Placental epithelial cell (primary cell): ENCODE data around the gene TOB2. TPM values are rescaled to one million over a fixed set of nuclear protein-coding genes. Genes with fewer than 3 reads are reported as not detected.

Source experiments
- total RNA-seq: library from RNA; depleted of rRNA; stranded (reverse); fragments of >200 nt; gene quantifications from 2 replicates; pipeline ENCODE4 v1.2.3, GENCODE V29; 2012

TOB2 gene, protein sequence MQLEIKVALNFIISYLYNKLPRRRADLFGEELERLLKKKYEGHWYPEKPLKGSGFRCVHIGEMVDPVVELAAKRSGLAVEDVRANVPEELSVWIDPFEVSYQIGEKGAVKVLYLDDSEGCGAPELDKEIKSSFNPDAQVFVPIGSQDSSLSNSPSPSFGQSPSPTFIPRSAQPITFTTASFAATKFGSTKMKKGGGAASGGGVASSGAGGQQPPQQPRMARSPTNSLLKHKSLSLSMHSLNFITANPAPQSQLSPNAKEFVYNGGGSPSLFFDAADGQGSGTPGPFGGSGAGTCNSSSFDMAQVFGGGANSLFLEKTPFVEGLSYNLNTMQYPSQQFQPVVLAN
- total RNA-seq: 29.8 and 35.4 TPM in 2 replicates

DNA sequence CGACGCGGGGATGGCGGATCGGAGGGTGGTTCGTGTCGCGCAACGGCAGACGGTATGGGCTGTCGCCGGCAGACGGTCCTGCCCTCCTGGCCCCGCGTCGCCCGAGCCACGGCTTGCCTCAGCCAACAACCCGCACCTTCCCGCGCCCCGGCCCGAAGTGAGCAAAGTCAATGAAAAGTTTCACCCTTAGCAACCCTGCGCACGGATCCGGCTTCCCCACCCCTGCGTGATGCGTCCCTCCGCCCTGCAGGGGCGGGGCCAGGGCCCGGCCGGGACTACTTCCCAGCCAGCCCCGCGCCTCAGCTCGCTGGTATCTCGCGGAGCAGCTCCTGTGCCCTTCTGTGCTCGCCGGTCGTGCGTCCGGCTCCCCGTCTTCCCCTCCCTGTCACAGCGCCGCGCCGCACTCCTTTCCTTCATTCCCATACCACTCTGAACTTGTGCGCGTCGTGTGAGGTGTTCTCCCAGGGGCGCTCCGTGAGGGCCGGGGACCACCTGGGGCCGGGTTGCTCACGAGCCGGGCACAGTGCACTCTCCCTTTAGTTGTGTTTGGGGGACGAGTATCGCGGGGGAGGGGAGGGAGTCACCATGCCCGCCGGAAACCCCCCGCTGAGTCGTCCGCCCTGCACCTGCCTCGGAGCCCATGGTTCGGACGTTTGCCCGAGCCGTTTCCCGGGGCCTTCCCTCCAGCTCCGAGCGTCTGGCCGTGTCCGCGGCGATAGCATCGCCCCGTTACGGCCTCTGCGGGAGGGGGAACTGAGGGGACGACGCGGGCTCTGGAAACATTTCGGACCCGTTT lies at the start of gene TOB2:
TOB2 (minus strand) TSS at position 163 of the 796 bp plus-strand sequence. CDS start 9,456 bp downstream, outside the sequence.

DNA sequence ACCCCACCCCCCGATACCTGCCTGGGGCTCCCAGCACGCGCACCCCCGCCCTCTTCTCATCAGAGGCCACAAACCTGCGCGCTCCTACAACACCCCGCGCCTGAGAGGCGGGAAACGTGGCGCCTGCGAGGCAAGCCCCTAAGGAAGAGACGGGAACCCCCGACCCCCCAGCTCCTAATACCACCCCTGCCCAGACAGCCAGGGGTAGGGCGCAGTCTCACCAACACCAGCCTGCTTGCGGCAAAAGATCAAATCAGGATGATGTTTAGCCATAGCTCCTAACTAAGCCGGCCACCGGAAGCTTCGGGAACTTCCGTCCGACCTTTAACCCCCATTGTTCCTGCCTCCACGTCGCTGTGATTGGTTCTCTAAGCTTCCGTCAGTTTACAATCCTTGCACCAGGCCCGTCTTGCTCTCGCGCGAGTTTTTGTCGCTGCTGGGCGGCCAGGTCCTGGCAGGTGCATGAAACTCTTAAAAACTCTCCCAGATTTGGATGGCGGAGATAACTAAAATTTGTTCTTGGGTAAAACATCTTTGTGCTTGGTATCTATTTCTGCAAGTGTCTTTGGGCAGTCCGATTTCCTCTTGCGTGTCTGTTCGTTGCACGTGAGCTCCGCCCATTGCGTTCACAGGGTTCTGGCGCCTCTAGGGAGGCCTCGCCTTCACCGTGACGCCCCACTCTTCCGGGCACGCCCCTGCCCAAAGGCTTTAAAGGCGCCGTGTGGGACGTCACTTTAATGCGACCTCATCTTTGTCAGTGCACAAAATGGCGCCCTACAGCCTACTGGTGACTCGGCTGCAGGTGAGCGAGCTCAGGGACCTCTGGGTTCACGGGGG lies 22.0 kb upstream of the TOB2 start, which contains the start of the genes ACO2 and PHF5A:
ACO2 (plus strand) TSS at position 737 of the 837 bp plus-strand sequence; CDS start at position 767, 30 bp downstream.
PHF5A (minus strand) TSS at position 312 of the 837 bp plus-strand sequence; CDS start at position 273, 39 bp downstream.

Other genes starting within 250 kb of the TOB2 start
- 19.6 and 24.6 TPM in 2 replicates for gene L3MBTL2, start 241.5 kb downstream of the TOB2 start, total RNA-seq
- gene CHADL, start 205.9 kb downstream of the TOB2 start, total RNA-seq: 1.2 and 2.8 TPM in 2 replicates
- 16.5 and 40.6 TPM in 2 replicates for gene RANGAP1, start 160.6 kb downstream of the TOB2 start, total RNA-seq
- 33.8 and 42.5 TPM in 2 replicates for gene ZC3H7B, start 145.3 kb downstream of the TOB2 start, total RNA-seq
- gene TEF, start 64.9 kb downstream of the TOB2 start, total RNA-seq: 13.3 and 16.4 TPM in 2 replicates
- gene PHF5A, start 21.9 kb upstream of the TOB2 start, total RNA-seq: 35.4 and 38.9 TPM in 2 replicates
- 51.0 and 78.7 TPM in 2 replicates for gene ACO2, start 22.3 kb upstream of the TOB2 start, total RNA-seq
- gene POLR3H, start 97.7 kb upstream of the TOB2 start, total RNA-seq: 20.4 and 21.3 TPM in 2 replicates
- gene CSDC2, start 114.2 kb upstream of the TOB2 start, total RNA-seq: 2.0 and 2.6 TPM in 2 replicates
- 14.2 and 22.4 TPM in 2 replicates for gene PMM1, start 143.0 kb upstream of the TOB2 start, total RNA-seq
- 10.2 and 17.5 TPM in 2 replicates for gene DESI1, start 174.2 kb upstream of the TOB2 start, total RNA-seq
- 210 and 324 TPM in 2 replicates for gene XRCC6, start 174.5 kb upstream of the TOB2 start, total RNA-seq
- 68.7 and 69.5 TPM in 2 replicates for gene SNU13, start 242.1 kb upstream of the TOB2 start, total RNA-seq